GM12878 (cell line): ENCODE results near the gene SLF2. TPM values are rescaled to one million over a fixed set of nuclear protein-coding genes. Genes with fewer than 3 reads are reported as not detected.
A peak's percentile ranks its signal among the peaks of the same experiment; 100 is the strongest.

ENCODE experiments used
- ATAC-seq: fragments of 200-7000 bp; cut with Tn5 transposase; 3 replicates; pipeline ENCODE4 v1.9.1; 2020; ENCODE audit warnings: mild to moderate bottlenecking, moderate library complexity
- BruUV-seq: library from RNA; stranded (reverse); fragments of 400-500 nt; replicated peaks from 2 replicates; lab custom pipeline; 2021; lab: Mats Ljungman, UMichigan
- CTCF ChIA-PET: fragments of 300-600 bp; sonication (Branson Sonifier 250); formaldehyde crosslinking; extraction: SDS; loops from one replicate; lab custom pipeline; 2021; ENCODE audit warnings: inconsistent platforms; lab: Yijun Ruan, JAX
- POLR2A ChIA-PET: fragments of 350-600 bp; formaldehyde crosslinking; extraction: SDS; loops from one replicate; lab custom pipeline; 2021; ENCODE audit warnings: inconsistent platforms; lab: Charles Lee
- RAD21 ChIA-PET: fragments of 300-600 bp; sonication (Branson Sonifier 250); formaldehyde crosslinking; loops from one replicate; lab custom pipeline; 2023; ENCODE audit warnings: antibody characterized with exemption; ENCODE audit not compliant: unreplicated experiment; lab: Charles Lee
- SMC1A ChIA-PET: fragments of 300-600 bp; sonication (Branson Sonifier 250); formaldehyde crosslinking; loops from one replicate; lab custom pipeline; 2023; ENCODE audit not compliant: unreplicated experiment, uncharacterized antibody; lab: Charles Lee
- DNase-seq: peaks from one replicate; pipeline ENCODE4 v3.0.0-alpha.2; 2011; ENCODE audit warnings: low read depth, low spot score
- FAIRE-seq: peaks from 3 replicates; lab custom pipeline; 2011; peaks lifted over from hg19 to GRCh38; lab: Jason Lieb, UNC
- H2AFZ ChIP-seq: 2 replicates; pipeline ENCODE4 v1.6.0; 2011; ENCODE audit warnings: low read depth, low read length, control low read depth; ENCODE audit not compliant: control insufficient read depth
- H3K27ac ChIP-seq: 2 replicates; pipeline ENCODE4 v1.5.1; 2011; ENCODE audit warnings: control low read depth; ENCODE audit not compliant: control insufficient read depth, insufficient read depth
- H3K27me3 ChIP-seq, 2 experiments: replicated peaks in 1 of 2; 2 replicates each; pipeline versions ENCODE4 v1.6.0 to v1.6.1; 2011; ENCODE audit warnings: low read length in 1 of 2; ENCODE audit not compliant: control insufficient read depth in 2 of 2, insufficient read depth in 2 of 2
- H3K36me3 ChIP-seq, 2 experiments: 2 replicates each; pipeline ENCODE4 v1.5.1; 2011; ENCODE audit warnings: low read length in 1 of 2; ENCODE audit not compliant: control insufficient read depth in 2 of 2, insufficient read depth in 2 of 2
- H3K4me1 ChIP-seq: 2 replicates; pipeline ENCODE4 v1.6.1; 2011; ENCODE audit warnings: mild to moderate bottlenecking, low read length, moderate library complexity, mixed read lengths; ENCODE audit not compliant: control insufficient read depth, insufficient read depth
- H3K4me2 ChIP-seq: 2 replicates; pipeline ENCODE4 v1.6.0; 2011; ENCODE audit warnings: control low read depth; ENCODE audit not compliant: control insufficient read depth, insufficient read depth
- H3K4me3 ChIP-seq: fragments of 200-600 bp; sonication (generic); 2 replicates; pipeline ENCODE4 v1.5.1; 2016
- H3K79me2 ChIP-seq: 2 replicates; pipeline ENCODE4 v1.6.0; 2011; ENCODE audit warnings: low read length; ENCODE audit not compliant: control insufficient read depth, insufficient read depth
- H3K9ac ChIP-seq: 2 replicates; pipeline ENCODE4 v1.8.0; 2011; ENCODE audit warnings: low read length, control low read depth, mixed read lengths; ENCODE audit not compliant: control insufficient read depth, insufficient read depth
- H3K9me3 ChIP-seq: replicated peaks from 3 replicates; pipeline ENCODE4 v1.5.1; 2011; ENCODE audit warnings: mild to moderate bottlenecking, low read length; ENCODE audit not compliant: control insufficient read depth, insufficient read depth
- H4K20me1 ChIP-seq: 2 replicates; pipeline ENCODE4 v1.6.0; 2011; ENCODE audit not compliant: control insufficient read depth, insufficient read depth
- EED ChIP-seq: sonication (generic); IDR thresholded peaks from 2 replicates; pipeline ENCODE4 v1.6.1; 2016; ENCODE audit warnings: antibody characterized with exemption, low read depth
- ELK1 ChIP-seq: IDR thresholded peaks from 2 replicates; pipeline ENCODE4 v1.6.1; 2012; ENCODE audit warnings: low read depth, low read length, improper control_type of control experiment
- RAD51 ChIP-seq: fragments of 450-650 bp; IDR thresholded peaks from 2 replicates; pipeline ENCODE4 v1.6.1; 2016; ENCODE audit warnings: moderate library complexity, mild to moderate bottlenecking, inconsistent platforms
- RELB ChIP-seq: fragments of 450-650 bp; IDR thresholded peaks from 2 replicates; pipeline ENCODE4 v1.6.1; 2017; ENCODE audit warnings: low read depth, mild to moderate bottlenecking, moderate library complexity
- ZNF384 ChIP-seq: IDR thresholded peaks from 2 replicates; pipeline ENCODE4 v1.6.1; 2012; ENCODE audit warnings: low read depth, mild to moderate bottlenecking, low read length, improper control_type of control experiment, borderline replicate concordance
- ZZZ3 ChIP-seq: IDR thresholded peaks from 2 replicates; pipeline ENCODE4 v1.6.1; 2011; ENCODE audit warnings: low read depth; ENCODE audit not compliant: control insufficient read depth, insufficient read length
- WGBS: methylation state at CpG from one replicate; pipeline ENCODE4 v1.1.6; 2016; ENCODE audit warnings: low lambda C conversion rate; ENCODE audit not compliant: insufficient replicate concordance, insufficient coverage; ENCODE audit errors: missing lambda C conversion rate; 5-methylcytosine and 5-hydroxymethylcytosine counted together
- in situ Hi-C: fragments of 300-500 bp; cut with MboI; formaldehyde crosslinking; loops from 9 replicates; pipeline ENCODE4 v1.14.3; 2018; ENCODE audit warnings: mixed read lengths
- intact Hi-C: fragments of 100-400 bp; cut with micrococcal nuclease; formaldehyde crosslinking; loops from one replicate; pipeline ENCODE4 v1.14.2; 2022; ENCODE audit not compliant: unreplicated experiment
- polyA plus RNA-seq, 11 experiments: library from polyadenylated mRNA; depleted of rRNA in 4 of 11; unstranded in 6 of 11; stranded (reverse) in 5 of 11; fragments of >200 nt; fragmentation: Nextera tagmentation in 4 of 11; fragmentation: Illumina TruSeq in 1 of 11; extraction: Ambion mirVana in 4 of 11; extraction: Trizol in 1 of 11; gene quantifications; 1 replicate in 1 of 11; 2 replicates in 10 of 11; pipeline versions ENCODE4 v1.2.1 to v1.2.3, GENCODE V29; 2011 to 2016; ENCODE audit warnings: inconsistent platforms in 2 of 11, missing spikeins in 2 of 11, low read depth in 1 of 11
- total RNA-seq, 4 experiments: library from RNA; depleted of rRNA in 3 of 4; stranded (reverse); fragments of >200 nt in 3 of 4; fragmentation: Illumina TruSeq in 1 of 4; extraction: Trizol in 1 of 4; gene quantifications; 2 replicates each; pipeline versions ENCODE4 v1.2.1 to v1.2.3, GENCODE V29; 2013 to 2021

The SLF2 gene
- total and polyA plus RNA-seq, 10 of the 15 experiments (the other 5 are each of a cell fraction or from before 2014, with no cell fraction given): 3.0 to 25.2 (median 17.9) TPM

GRCh38 chr10:100927266-100927665 is 14.5 kb downstream of the SLF2 start:
- Histone ChIP-seq H2AFZ (no peak overlapping the region), H3K4me1 (no peaks in the 10 kb centered on the region), H3K4me3 (no peak overlapping the region), H3K36me3 (peaks cover 1 to 24% of the 10 kb centered on the region in 2 experiments; a peak in 3 of 4 replicates), H3K27ac (no peak overlapping the region), H3K9ac (no peak overlapping the region), H3K9me3 (no peaks in the 10 kb centered on the region), H3K4me2 (no peak overlapping the region), H4K20me1 (no peaks in the 10 kb centered on the region), H3K79me2 (no peaks in the 10 kb centered on the region), H3K27me3 (no peaks in the 10 kb centered on the region)
- intact Hi-C loops (no loop called here), in situ Hi-C loops (no loop called here)
- ChIA-PET POLR2A (no interaction called here), RAD21 (no interaction called here), CTCF (no interaction called here), SMC1A (interaction anchor here (0.8 kb wide), 1 partner anchor 13 kb away, joined by 4 read pairs; no protein-coding TSS in a partner anchor)
- ATAC-seq (no peak), DNase-seq (no peak), FAIRE-seq (peak; percentile 68)
- 98% methylated on average over 5 of the region's 5 CpGs for WGBS
- BruUV-seq: no TSS peak
- TF ChIP-seq ZNF384: no peak
- no peak for TF ChIP-seq EED
- TF ChIP-seq ELK1: no peak
- TF ChIP-seq RELB: no peak
- no peak for TF ChIP-seq ZZZ3
- no peak for TF ChIP-seq RAD51
